ENCODE results near the gene TXNRD1. TPM values are rescaled to one million over a fixed set of nuclear protein-coding genes. Genes with fewer than 3 reads are reported as not detected.

Gene TXNRD1
- total and polyA plus RNA-seq, 2 of the 8 experiments (the other 6 are each of a cell fraction or from before 2014, with no cell fraction given) = 56.8 to 127 TPM

GRCh38 chr12:104372061-104372720 is 156.6 kb downstream of the TXNRD1 start:
- Histone ChIP-seq H4K5ac (ENCODE audit: insufficient read length, low read depth, low read length) (no peak overlapping the region), H3K23ac (ENCODE audit: insufficient read length) (no peak overlapping the region), H2AFZ (ENCODE audit: low read length) (no peak overlapping the region), H4K91ac (replicated peaks; ENCODE audit: insufficient read length, low read length) (no peak overlapping the region), H4K20me1 (replicated peaks in 1 of 2; ENCODE audit: control insufficient read depth in 1 of 2, insufficient read depth in 2 of 2, low read length in 2 of 2) (no peaks in the 10 kb centered on the region), H3K18ac (ENCODE audit: extremely low read depth, low read length) (no peak overlapping the region), H2AK5ac (ENCODE audit: low read depth, low read length) (peak overlapping the region; percentile 99), H3K27me3 (replicated peaks in 1 of 4; ENCODE audit: control insufficient read depth in 3 of 4, extremely low read depth in 1 of 4, insufficient read depth in 3 of 4, low read length in 3 of 4) (no peaks in the 10 kb centered on the region), H2BK15ac (ENCODE audit: low read length) (no peak overlapping the region; the same call in 1 of the 2 replicates), H3K27ac (ENCODE audit: low read depth, low read length) (no peak overlapping the region), H3K79me1 (ENCODE audit: low read depth, low read length) (no peaks in the 10 kb centered on the region), H3K9me3 (ENCODE audit: insufficient read depth in 2 of 2, low read depth in 1 of 2, low read length in 1 of 2) (peaks cover 12 to 14% of the 10 kb centered on the region in 2 experiments), H3K23me2 (ENCODE audit: low read depth, low read length) (no peaks in the 10 kb centered on the region; the same call in 1 of the 2 replicates), H2BK120ac (replicated peaks; ENCODE audit: low read depth, low read length) (no peak overlapping the region), H3K36me3 (ENCODE audit: control insufficient read depth in 2 of 4, insufficient read depth in 4 of 4, low read length in 3 of 4) (no peaks in the 10 kb centered on the region), H3K4me3 (ENCODE audit: extremely low read depth in 1 of 4, insufficient read depth in 2 of 4, low read depth in 3 of 4, low read length in 4 of 4) (no peak overlapping the region), H3K4me2 (ENCODE audit: insufficient read depth in 1 of 2, low read depth in 2 of 2, low read length in 2 of 2) (no peak overlapping the region; a peak in 1 of 4 replicates), H3K4me1 (replicated peaks in 1 of 4; ENCODE audit: control insufficient read depth in 3 of 4, insufficient read depth in 4 of 4, low read length in 3 of 4) (peaks cover 10 to 25% (median 18%) of the 10 kb centered on the region in 4 experiments; a peak in 6 of 7 replicates), H2BK5ac (ENCODE audit: low read depth, low read length) (peak overlapping the region; percentile 75; the same call in 1 of the 2 replicates), H2BK12ac (ENCODE audit: low read depth, low read length) (peak overlapping the region; percentile 94), H4K8ac (ENCODE audit: extremely low read depth, insufficient read depth, low read length) (no peak overlapping the region), H3K4ac (replicated peaks; ENCODE audit: insufficient read length, low read depth, low read length) (no peak overlapping the region), H3K56ac (replicated peaks; ENCODE audit: insufficient read length, low read depth, low read length) (no peak overlapping the region), H3K9ac (replicated peaks in 1 of 4; ENCODE audit: extremely low read depth in 1 of 4, low read depth in 3 of 4, low read length in 3 of 4) (no peak overlapping the region), H3K79me2 (ENCODE audit: control insufficient read depth in 1 of 2, insufficient read depth in 2 of 2, low read length in 2 of 2) (no peaks in the 10 kb centered on the region), H2BK20ac (ENCODE audit: low read length) (0 out of 2 replicates have a peak overlapping the region, but pooled peaks have one; percentile 56), H3K14ac (ENCODE audit: insufficient read length) (no peak overlapping the region)
- CTCF ChIA-PET (ENCODE audit: partially characterized antibody) = interaction anchor here (1.4 to 3.8 kb wide), 3 partner anchors 10 to 101 kb away, joined by 3 to 17 read pairs (median 9); no protein-coding TSS in a partner anchor
- 86% methylated on average over 12 of the region's 12 CpGs; no CpG with 5 or more reads in 1 of the 2 experiments for WGBS, 2 experiments (ENCODE audit: extremely low coverage in 1 of 2, insufficient coverage in 1 of 2, insufficient read length in 1 of 2, insufficient replicate concordance in 2 of 2, low coverage in 1 of 2, low lambda C conversion rate in 2 of 2, missing lambda C conversion rate in 1 of 2)
- no peak for FAIRE-seq
- peak in 1 of 2 experiments; percentile 41 for DNase-seq (ENCODE audit: low read depth in 1 of 2, low spot score in 2 of 2)
- POLR2A ChIA-PET (ENCODE audit: partially characterized antibody) = interaction anchor here (0.6 to 1.5 kb wide), 3 partner anchors 86 to 327 kb away, joined by 3 to 4 read pairs (median 3); no protein-coding TSS in a partner anchor

All from H1 (cell line).